GM12878 (cell line): ENCODE measurements around the gene SAFB. TPM values are rescaled to one million over a fixed set of nuclear protein-coding genes. Genes with fewer than 3 reads are reported as not detected.

Experiments used
- ASH2L ChIP-seq: fragments of 300-600, 200-600 bp; sonication (generic); IDR thresholded peaks from 2 replicates; pipeline ENCODE4 v1.6.1; 2017; ENCODE audit warnings: low read depth, mild to moderate bottlenecking, borderline replicate concordance
- ATF3 ChIP-seq: IDR thresholded peaks from 2 replicates; pipeline ENCODE4 v1.6.1; 2011; ENCODE audit warnings: low read depth, mild to moderate bottlenecking, low read length, moderate library complexity, borderline replicate concordance; ENCODE audit errors: extremely low read depth
- BHLHE40 ChIP-seq, 2 experiments: fragments of 450-650 bp in 1 of 2; IDR thresholded peaks; 2 replicates each; pipeline ENCODE4 v1.6.1; 2011 to 2017; ENCODE audit warnings: low read depth in 2 of 2, borderline replicate concordance in 1 of 2, improper control_type of control experiment in 1 of 2, low read length in 1 of 2, mild to moderate bottlenecking in 1 of 2
- BRCA1 ChIP-seq: IDR thresholded peaks from 2 replicates; pipeline ENCODE4 v1.6.1; 2011; ENCODE audit warnings: low read depth, low read length, improper control_type of control experiment
- CHD1 ChIP-seq: IDR thresholded peaks from 2 replicates; pipeline ENCODE4 v1.6.1; 2012; ENCODE audit warnings: low read depth, low read length, improper control_type of control experiment
- CREM ChIP-seq: IDR thresholded peaks from 2 replicates; pipeline ENCODE4 v1.6.1; 2014; ENCODE audit warnings: antibody characterized with exemption, low read depth
- CUX1 ChIP-seq: IDR thresholded peaks from 2 replicates; pipeline ENCODE4 v1.6.1; 2012; ENCODE audit warnings: improper control_type of control experiment, low read depth, low read length; ENCODE audit not compliant: insufficient replicate concordance
- GATAD2B ChIP-seq: fragments of 450-650 bp; conservative IDR thresholded peaks from 2 replicates; pipeline ENCODE4 v1.6.1; 2017; ENCODE audit warnings: low read depth, mild to moderate bottlenecking, moderate library complexity
- HDGF ChIP-seq: fragments of 450-650 bp; IDR thresholded peaks from 2 replicates; pipeline ENCODE4 v1.6.1; 2016; ENCODE audit warnings: antibody characterized with exemption
- IRF3 ChIP-seq: fragments of 450-650 bp; IDR thresholded peaks from 2 replicates; pipeline ENCODE4 v1.6.1; 2014; ENCODE audit warnings: mild to moderate bottlenecking
- NFIC ChIP-seq: IDR thresholded peaks from 2 replicates; pipeline ENCODE4 v1.6.1; 2012; ENCODE audit warnings: low read depth, mild to moderate bottlenecking, inconsistent platforms, low read length, moderate library complexity
- NR2C1 ChIP-seq: fragments of 450-650 bp; IDR thresholded peaks from 2 replicates; pipeline ENCODE4 v1.6.1; 2017; ENCODE audit warnings: antibody characterized with exemption, mild to moderate bottlenecking, moderate library complexity
- NRF1 ChIP-seq: conservative IDR thresholded peaks from 2 replicates; pipeline ENCODE4 v1.6.1; 2011; ENCODE audit warnings: mild to moderate bottlenecking, low read depth, low read length, improper control_type of control experiment
- RELA ChIP-seq: fragments of 450-650 bp; IDR thresholded peaks from 2 replicates; pipeline ENCODE4 v1.8.0; 2014; ENCODE audit warnings: borderline replicate concordance; ENCODE audit not compliant: partially characterized antibody
- RELB ChIP-seq: fragments of 450-650 bp; IDR thresholded peaks from 2 replicates; pipeline ENCODE4 v1.6.1; 2017; ENCODE audit warnings: low read depth, mild to moderate bottlenecking, moderate library complexity
- TBL1XR1 ChIP-seq: IDR thresholded peaks from 2 replicates; pipeline ENCODE4 v1.6.1; 2012; ENCODE audit warnings: low read depth, low read length, improper control_type of control experiment
- USF2 ChIP-seq: IDR thresholded peaks from 2 replicates; pipeline ENCODE4 v1.6.1; 2011; ENCODE audit warnings: low read depth, low read length, improper control_type of control experiment, borderline replicate concordance
- ZNF207 ChIP-seq: fragments of 450-650 bp; IDR thresholded peaks from 2 replicates; pipeline ENCODE4 v1.6.1; 2014; ENCODE audit warnings: antibody characterized with exemption, mild to moderate bottlenecking, borderline replicate concordance
- ZNF24 ChIP-seq: fragments of 450-650 bp; IDR thresholded peaks from 2 replicates; pipeline ENCODE4 v1.6.1; 2017; ENCODE audit warnings: antibody characterized with exemption, mild to moderate bottlenecking
- ZSCAN29 ChIP-seq: fragments of 450-650 bp; IDR thresholded peaks from 2 replicates; pipeline ENCODE4 v1.6.1; 2017; ENCODE audit warnings: mild to moderate bottlenecking, moderate library complexity
- polyA plus RNA-seq, 11 experiments: library from polyadenylated mRNA; depleted of rRNA in 4 of 11; unstranded in 6 of 11; stranded (reverse) in 5 of 11; fragments of >200 nt; fragmentation: Nextera tagmentation in 4 of 11; fragmentation: Illumina TruSeq in 1 of 11; extraction: Ambion mirVana in 4 of 11; extraction: Trizol in 1 of 11; gene quantifications; 1 replicate in 1 of 11; 2 replicates in 10 of 11; pipeline versions ENCODE4 v1.2.1 to v1.2.3, GENCODE V29; 2011 to 2016; ENCODE audit warnings: inconsistent platforms in 2 of 11, missing spikeins in 2 of 11, low read depth in 1 of 11
- total RNA-seq, 4 experiments: library from RNA; depleted of rRNA in 3 of 4; stranded (reverse); fragments of >200 nt in 3 of 4; fragmentation: Illumina TruSeq in 1 of 4; extraction: Trizol in 1 of 4; gene quantifications; 2 replicates each; pipeline versions ENCODE4 v1.2.1 to v1.2.3, GENCODE V29; 2013 to 2021

Gene SAFB
- total and polyA plus RNA-seq, 10 of the 15 experiments (the other 5 are each of a cell fraction or from before 2014, with no cell fraction given) = 1.6 to 131 (median 61.2) TPM

GRCh38 chr19:5665781-5666513 is 43.1 kb downstream of the SAFB start (continued):
- TF ChIP-seq BHLHE40 (IDR thresholded peaks at IDR 0.05; ENCODE audit: borderline replicate concordance in 1 of 2, low read depth in 2 of 2, low read length in 1 of 2) (peak in 1 of 2 experiments; percentile 5; a peak in 1 of 4 replicates), IRF3 (no peak), ZNF207 (no peak), ASH2L (no peak), USF2 (no peak), HDGF (no peak), NRF1 (no peak), CUX1 (no peak), RELB (0 out of 2 replicates have a peak, but pooled peaks have one; percentile 29), NFIC (no peak), TBL1XR1 (no peak), NR2C1 (no peak), CHD1 (no peak), ZSCAN29 (no peak), CREM (no peak), GATAD2B (no peak), RELA (no peak), ZNF24 (no peak), BRCA1 (no peak), ATF3 (no peak)
